Measurements from ENCODE around the gene AGMO. TPM values are rescaled to one million over a fixed set of nuclear protein-coding genes. Genes with fewer than 3 reads are reported as not detected.

The AGMO gene
- total RNA-seq, 2 donors from 2014 or later, result not detected

- no peak overlapping the region for H3K27ac Mint-ChIP-seq
- DNase-seq (no peak), ATAC-seq (no peak)
- no peaks in the 10 kb centered on the region for H3K4me1 Mint-ChIP-seq
- H3K4me3 Mint-ChIP-seq, result no peak overlapping the region
- H3K27me3 Mint-ChIP-seq, result no peaks in the 10 kb centered on the region
- no peaks in the 10 kb centered on the region for H3K9me3 ChIP-seq (ENCODE audit: control insufficient read depth, low read length, poor library complexity, severe bottlenecking)
- no peaks in the 10 kb centered on the region for H3K36me3 Mint-ChIP-seq (ENCODE audit: low read depth)
Observed at GRCh38 chr7:15417341-15417988, 144.3 kb downstream of the AGMO start.

GRCh38 chr7:15411019-15411418 is 150.8 kb downstream of the AGMO start:
- H3K36me3 Mint-ChIP-seq (ENCODE audit: low read depth), result no peaks in the 10 kb centered on the region
- DNase-seq, result no peak
- ATAC-seq, result no peak
- no peak overlapping the region for H3K4me3 Mint-ChIP-seq
- no peak overlapping the region for H3K27ac Mint-ChIP-seq
- H3K4me1 Mint-ChIP-seq, result no peaks in the 10 kb centered on the region
- no peaks in the 10 kb centered on the region for H3K27me3 Mint-ChIP-seq
- H3K9me3 ChIP-seq (ENCODE audit: control insufficient read depth, low read length, poor library complexity, severe bottlenecking), result no peaks in the 10 kb centered on the region

GRCh38 chr7:15407910-15408309 is 153.9 kb downstream of the AGMO start:
- ATAC-seq (no peak), DNase-seq (no peak)
- Mint-ChIP-seq H3K27me3 (no peaks in the 10 kb centered on the region), H3K4me1 (no peaks in the 10 kb centered on the region), H3K27ac (no peak overlapping the region), H3K4me3 (no peak overlapping the region), H3K36me3 (ENCODE audit: low read depth) (no peaks in the 10 kb centered on the region)
- no peaks in the 10 kb centered on the region for H3K9me3 ChIP-seq (ENCODE audit: control insufficient read depth, low read length, poor library complexity, severe bottlenecking)

GRCh38 chr7:15403751-15404150 is 158.1 kb downstream of the AGMO start:
- no peak overlapping the region for H3K4me3 Mint-ChIP-seq
- no peak for ATAC-seq

GRCh38 chr7:15403315-15403714 is 158.5 kb downstream of the AGMO start:
- no peak overlapping the region for H3K27ac Mint-ChIP-seq
- H3K4me1 Mint-ChIP-seq, result no peaks in the 10 kb centered on the region
- DNase-seq (no peak), ATAC-seq (no peak)
- no peaks in the 10 kb centered on the region for H3K27me3 Mint-ChIP-seq
- no peaks in the 10 kb centered on the region for H3K9me3 ChIP-seq (ENCODE audit: control insufficient read depth, low read length, poor library complexity, severe bottlenecking)
- no peak overlapping the region for H3K4me3 Mint-ChIP-seq
- H3K36me3 Mint-ChIP-seq (ENCODE audit: low read depth), result no peaks in the 10 kb centered on the region

More at GRCh38 chr7:15403751-15404150, 158.1 kb downstream of the AGMO start:
- no peak for DNase-seq
- no peaks in the 10 kb centered on the region for H3K9me3 ChIP-seq (ENCODE audit: control insufficient read depth, low read length, poor library complexity, severe bottlenecking)
- no peak overlapping the region for H3K27ac Mint-ChIP-seq
- no peaks in the 10 kb centered on the region for H3K4me1 Mint-ChIP-seq
- no peaks in the 10 kb centered on the region for H3K36me3 Mint-ChIP-seq (ENCODE audit: low read depth)
- no peaks in the 10 kb centered on the region for H3K27me3 Mint-ChIP-seq

GRCh38 chr7:15402436-15403136 is 159.2 kb downstream of the AGMO start:
- no peak for DNase-seq
- H3K27ac Mint-ChIP-seq, result no peak overlapping the region
- no peaks in the 10 kb centered on the region for H3K9me3 ChIP-seq (ENCODE audit: control insufficient read depth, low read length, poor library complexity, severe bottlenecking)
- no peak overlapping the region for H3K4me3 Mint-ChIP-seq
- no peaks in the 10 kb centered on the region for H3K27me3 Mint-ChIP-seq
- H3K4me1 Mint-ChIP-seq, result no peaks in the 10 kb centered on the region
- ATAC-seq, result no peak
- no peaks in the 10 kb centered on the region for H3K36me3 Mint-ChIP-seq (ENCODE audit: low read depth)

- no peaks in the 10 kb centered on the region for H3K9me3 ChIP-seq (ENCODE audit: control insufficient read depth, low read length, poor library complexity, severe bottlenecking)
- Mint-ChIP-seq H3K4me1 (no peaks in the 10 kb centered on the region), H3K36me3 (ENCODE audit: low read depth) (no peaks in the 10 kb centered on the region), H3K27ac (no peak overlapping the region), H3K27me3 (no peaks in the 10 kb centered on the region), H3K4me3 (no peak overlapping the region)
- ATAC-seq (no peak), DNase-seq (no peak)
Observed at GRCh38 chr7:15400440-15400839, 161.4 kb downstream of the AGMO start.

- DNase-seq (no peak), ATAC-seq (no peak)
- Mint-ChIP-seq H3K27ac (no peak overlapping the region), H3K36me3 (ENCODE audit: low read depth) (no peaks in the 10 kb centered on the region), H3K4me1 (no peaks in the 10 kb centered on the region), H3K4me3 (no peak overlapping the region), H3K27me3 (no peaks in the 10 kb centered on the region)
- H3K9me3 ChIP-seq (ENCODE audit: control insufficient read depth, low read length, poor library complexity, severe bottlenecking), result no peaks in the 10 kb centered on the region
Observed at GRCh38 chr7:15399441-15399840, 162.4 kb downstream of the AGMO start.

- Mint-ChIP-seq H3K27me3 (no peaks in the 10 kb centered on the region), H3K27ac (no peak overlapping the region), H3K36me3 (ENCODE audit: low read depth) (no peaks in the 10 kb centered on the region), H3K4me3 (no peak overlapping the region), H3K4me1 (no peaks in the 10 kb centered on the region)
- ATAC-seq (no peak), DNase-seq (no peak)
- H3K9me3 ChIP-seq (ENCODE audit: control insufficient read depth, low read length, poor library complexity, severe bottlenecking), result no peaks in the 10 kb centered on the region
Observed at GRCh38 chr7:15397922-15398760, 163.7 kb downstream of the AGMO start.

- Mint-ChIP-seq H3K4me1 (no peaks in the 10 kb centered on the region), H3K27ac (no peak overlapping the region), H3K36me3 (ENCODE audit: low read depth) (no peaks in the 10 kb centered on the region), H3K27me3 (no peaks in the 10 kb centered on the region), H3K4me3 (no peak overlapping the region)
- no peaks in the 10 kb centered on the region for H3K9me3 ChIP-seq (ENCODE audit: control insufficient read depth, low read length, poor library complexity, severe bottlenecking)
- ATAC-seq, result no peak
- DNase-seq, result no peak
Observed at GRCh38 chr7:15397159-15397550, 164.7 kb downstream of the AGMO start.

GRCh38 chr7:15396210-15397158 is 165.3 kb downstream of the AGMO start:
- Mint-ChIP-seq H3K27ac (no peak overlapping the region), H3K4me1 (no peaks in the 10 kb centered on the region), H3K27me3 (no peaks in the 10 kb centered on the region), H3K4me3 (no peak overlapping the region), H3K36me3 (ENCODE audit: low read depth) (no peaks in the 10 kb centered on the region)
- H3K9me3 ChIP-seq (ENCODE audit: control insufficient read depth, low read length, poor library complexity, severe bottlenecking), result no peaks in the 10 kb centered on the region
- no peak for DNase-seq
- no peak for ATAC-seq

GRCh38 chr7:15389073-15389472 is 172.7 kb downstream of the AGMO start:
- H3K36me3 Mint-ChIP-seq (ENCODE audit: low read depth), result no peaks in the 10 kb centered on the region
- H3K9me3 ChIP-seq (ENCODE audit: control insufficient read depth, low read length, poor library complexity, severe bottlenecking), result no peaks in the 10 kb centered on the region
- no peak for DNase-seq
- H3K27ac Mint-ChIP-seq, result no peak overlapping the region
- no peaks in the 10 kb centered on the region for H3K4me1 Mint-ChIP-seq
- H3K4me3 Mint-ChIP-seq, result no peak overlapping the region
- no peaks in the 10 kb centered on the region for H3K27me3 Mint-ChIP-seq
- no peak for ATAC-seq

Data from T-helper 17 cell (primary cell).